22Rv1 (cell line): ENCODE measurements around the gene ZFAND4.

Experiments used
- CTCF ChIP-seq: fragments of 450-650 bp; IDR thresholded peaks from 2 replicates; pipeline ENCODE4 v1.5.1; 2017; ENCODE audit warnings: mild to moderate bottlenecking
- ZFX ChIP-seq: fragments of 450-650 bp; IDR thresholded peaks from 2 replicates; pipeline ENCODE4 v1.6.1; 2017; ENCODE audit warnings: antibody characterized with exemption, borderline replicate concordance

GRCh38 chr10:45655219-45655618, 17.4 kb downstream of the ZFAND4 start:
- no peak for TF ChIP-seq CTCF
- TF ChIP-seq ZFX, result no peak
